H1 (cell line): ENCODE results near the gene ABCA2.

Source experiments
- CREB1 ChIP-seq: IDR thresholded peaks from 2 replicates; pipeline ENCODE4 v1.6.1; 2012; ENCODE audit warnings: inconsistent platforms
- EP300 ChIP-seq, 2 experiments: IDR thresholded peaks; 1 replicate in 1 of 2; 2 replicates in 1 of 2; pipeline ENCODE4 v1.6.1; 2011 to 2012; ENCODE audit warnings: low read depth in 2 of 2, low read length in 2 of 2, mild to moderate bottlenecking in 2 of 2, borderline replicate concordance in 1 of 2, inconsistent platforms in 1 of 2, moderate library complexity in 1 of 2
- POLR2A ChIP-seq, 2 experiments: IDR thresholded peaks; 1 replicate in 1 of 2; 2 replicates in 1 of 2; pipeline ENCODE4 v1.6.1; 2011; ENCODE audit warnings: low read depth in 2 of 2, low read length in 2 of 2, mild to moderate bottlenecking in 2 of 2; ENCODE audit errors: control extremely low read depth in 1 of 2
- POLR2AphosphoS5 ChIP-seq: IDR thresholded peaks from 2 replicates; pipeline ENCODE4 v1.6.1; 2011; ENCODE audit warnings: low read depth, low read length
- RAD21 ChIP-seq, 2 experiments: IDR thresholded peaks in 1 of 2; conservative IDR thresholded peaks in 1 of 2; 2 replicates each; pipeline ENCODE4 v1.6.1; 2011; ENCODE audit warnings: low read depth in 2 of 2, low read length in 2 of 2, improper control_type of control experiment in 1 of 2, inconsistent platforms in 1 of 2, mild to moderate bottlenecking in 1 of 2, moderate library complexity in 1 of 2
- TAF1 ChIP-seq: IDR thresholded peaks from 2 replicates; pipeline ENCODE4 v1.6.1; 2011; ENCODE audit warnings: mild to moderate bottlenecking, low read depth, low read length
- ZNF274 ChIP-seq: IDR thresholded peaks from 2 replicates; pipeline ENCODE4 v1.7.0; 2012; ENCODE audit warnings: low read length, borderline replicate concordance; ENCODE audit errors: extremely low read depth
- TF ChIP-seq, protein P1 (sequence below), 3 experiments: IDR thresholded peaks; 1 replicate in 2 of 3; 2 replicates in 1 of 3; pipeline versions ENCODE4 v1.5.1 to v1.6.1; 2011; ENCODE audit warnings: low read length in 3 of 3, mild to moderate bottlenecking in 3 of 3, inconsistent platforms in 2 of 3, low read depth in 1 of 3, moderate library complexity in 1 of 3; ENCODE audit not compliant: insufficient read depth in 1 of 3; ENCODE audit errors: control extremely low read depth in 1 of 3
- TF ChIP-seq, protein P2 (sequence below): fragments of 300-600 bp; sonication (generic); IDR thresholded peaks from 2 replicates; pipeline ENCODE4 v1.7.1; 2012; ENCODE audit warnings: low read length, moderate library complexity, mild to moderate bottlenecking, inconsistent platforms; ENCODE audit not compliant: insufficient replicate concordance
- TF ChIP-seq, protein P3 (sequence below): IDR thresholded peaks from 2 replicates; pipeline ENCODE4 v1.6.1; 2011; ENCODE audit warnings: low read depth, mild to moderate bottlenecking, low read length; ENCODE audit not compliant: insufficient read depth

DNA sequence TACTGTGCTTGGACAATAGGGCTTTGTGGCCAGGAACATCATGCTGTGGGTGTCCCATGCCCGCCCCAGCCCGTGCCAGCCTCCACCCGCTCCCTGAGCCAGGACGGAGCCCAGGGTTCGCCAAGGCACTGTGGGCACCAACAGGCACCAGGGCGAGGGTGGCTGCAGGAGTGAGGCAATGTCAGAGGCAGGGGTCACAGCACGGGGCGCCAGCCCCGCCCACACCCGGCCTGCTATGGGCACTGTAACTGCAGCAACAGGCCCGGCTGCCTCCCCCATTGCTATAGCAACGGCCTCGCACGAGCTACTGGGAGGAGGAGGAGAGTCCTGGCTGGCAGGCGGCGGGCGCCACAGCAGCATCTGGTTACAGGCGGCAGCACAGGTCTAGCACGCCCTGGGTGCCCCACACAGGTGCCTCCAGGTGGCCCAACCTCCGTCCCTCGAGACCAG is 2.5 kb downstream of the ABCA2 start:
- TF ChIP-seq, protein P1, sequence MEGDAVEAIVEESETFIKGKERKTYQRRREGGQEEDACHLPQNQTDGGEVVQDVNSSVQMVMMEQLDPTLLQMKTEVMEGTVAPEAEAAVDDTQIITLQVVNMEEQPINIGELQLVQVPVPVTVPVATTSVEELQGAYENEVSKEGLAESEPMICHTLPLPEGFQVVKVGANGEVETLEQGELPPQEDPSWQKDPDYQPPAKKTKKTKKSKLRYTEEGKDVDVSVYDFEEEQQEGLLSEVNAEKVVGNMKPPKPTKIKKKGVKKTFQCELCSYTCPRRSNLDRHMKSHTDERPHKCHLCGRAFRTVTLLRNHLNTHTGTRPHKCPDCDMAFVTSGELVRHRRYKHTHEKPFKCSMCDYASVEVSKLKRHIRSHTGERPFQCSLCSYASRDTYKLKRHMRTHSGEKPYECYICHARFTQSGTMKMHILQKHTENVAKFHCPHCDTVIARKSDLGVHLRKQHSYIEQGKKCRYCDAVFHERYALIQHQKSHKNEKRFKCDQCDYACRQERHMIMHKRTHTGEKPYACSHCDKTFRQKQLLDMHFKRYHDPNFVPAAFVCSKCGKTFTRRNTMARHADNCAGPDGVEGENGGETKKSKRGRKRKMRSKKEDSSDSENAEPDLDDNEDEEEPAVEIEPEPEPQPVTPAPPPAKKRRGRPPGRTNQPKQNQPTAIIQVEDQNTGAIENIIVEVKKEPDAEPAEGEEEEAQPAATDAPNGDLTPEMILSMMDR (IDR thresholded peaks at IDR 0.05; ENCODE audit: control extremely low read depth in 1 of 3, insufficient read depth in 1 of 3, low read depth in 1 of 3, low read length in 3 of 3) = no peak
- TF ChIP-seq CREB1 = no peak
- TF ChIP-seq, protein P2, sequence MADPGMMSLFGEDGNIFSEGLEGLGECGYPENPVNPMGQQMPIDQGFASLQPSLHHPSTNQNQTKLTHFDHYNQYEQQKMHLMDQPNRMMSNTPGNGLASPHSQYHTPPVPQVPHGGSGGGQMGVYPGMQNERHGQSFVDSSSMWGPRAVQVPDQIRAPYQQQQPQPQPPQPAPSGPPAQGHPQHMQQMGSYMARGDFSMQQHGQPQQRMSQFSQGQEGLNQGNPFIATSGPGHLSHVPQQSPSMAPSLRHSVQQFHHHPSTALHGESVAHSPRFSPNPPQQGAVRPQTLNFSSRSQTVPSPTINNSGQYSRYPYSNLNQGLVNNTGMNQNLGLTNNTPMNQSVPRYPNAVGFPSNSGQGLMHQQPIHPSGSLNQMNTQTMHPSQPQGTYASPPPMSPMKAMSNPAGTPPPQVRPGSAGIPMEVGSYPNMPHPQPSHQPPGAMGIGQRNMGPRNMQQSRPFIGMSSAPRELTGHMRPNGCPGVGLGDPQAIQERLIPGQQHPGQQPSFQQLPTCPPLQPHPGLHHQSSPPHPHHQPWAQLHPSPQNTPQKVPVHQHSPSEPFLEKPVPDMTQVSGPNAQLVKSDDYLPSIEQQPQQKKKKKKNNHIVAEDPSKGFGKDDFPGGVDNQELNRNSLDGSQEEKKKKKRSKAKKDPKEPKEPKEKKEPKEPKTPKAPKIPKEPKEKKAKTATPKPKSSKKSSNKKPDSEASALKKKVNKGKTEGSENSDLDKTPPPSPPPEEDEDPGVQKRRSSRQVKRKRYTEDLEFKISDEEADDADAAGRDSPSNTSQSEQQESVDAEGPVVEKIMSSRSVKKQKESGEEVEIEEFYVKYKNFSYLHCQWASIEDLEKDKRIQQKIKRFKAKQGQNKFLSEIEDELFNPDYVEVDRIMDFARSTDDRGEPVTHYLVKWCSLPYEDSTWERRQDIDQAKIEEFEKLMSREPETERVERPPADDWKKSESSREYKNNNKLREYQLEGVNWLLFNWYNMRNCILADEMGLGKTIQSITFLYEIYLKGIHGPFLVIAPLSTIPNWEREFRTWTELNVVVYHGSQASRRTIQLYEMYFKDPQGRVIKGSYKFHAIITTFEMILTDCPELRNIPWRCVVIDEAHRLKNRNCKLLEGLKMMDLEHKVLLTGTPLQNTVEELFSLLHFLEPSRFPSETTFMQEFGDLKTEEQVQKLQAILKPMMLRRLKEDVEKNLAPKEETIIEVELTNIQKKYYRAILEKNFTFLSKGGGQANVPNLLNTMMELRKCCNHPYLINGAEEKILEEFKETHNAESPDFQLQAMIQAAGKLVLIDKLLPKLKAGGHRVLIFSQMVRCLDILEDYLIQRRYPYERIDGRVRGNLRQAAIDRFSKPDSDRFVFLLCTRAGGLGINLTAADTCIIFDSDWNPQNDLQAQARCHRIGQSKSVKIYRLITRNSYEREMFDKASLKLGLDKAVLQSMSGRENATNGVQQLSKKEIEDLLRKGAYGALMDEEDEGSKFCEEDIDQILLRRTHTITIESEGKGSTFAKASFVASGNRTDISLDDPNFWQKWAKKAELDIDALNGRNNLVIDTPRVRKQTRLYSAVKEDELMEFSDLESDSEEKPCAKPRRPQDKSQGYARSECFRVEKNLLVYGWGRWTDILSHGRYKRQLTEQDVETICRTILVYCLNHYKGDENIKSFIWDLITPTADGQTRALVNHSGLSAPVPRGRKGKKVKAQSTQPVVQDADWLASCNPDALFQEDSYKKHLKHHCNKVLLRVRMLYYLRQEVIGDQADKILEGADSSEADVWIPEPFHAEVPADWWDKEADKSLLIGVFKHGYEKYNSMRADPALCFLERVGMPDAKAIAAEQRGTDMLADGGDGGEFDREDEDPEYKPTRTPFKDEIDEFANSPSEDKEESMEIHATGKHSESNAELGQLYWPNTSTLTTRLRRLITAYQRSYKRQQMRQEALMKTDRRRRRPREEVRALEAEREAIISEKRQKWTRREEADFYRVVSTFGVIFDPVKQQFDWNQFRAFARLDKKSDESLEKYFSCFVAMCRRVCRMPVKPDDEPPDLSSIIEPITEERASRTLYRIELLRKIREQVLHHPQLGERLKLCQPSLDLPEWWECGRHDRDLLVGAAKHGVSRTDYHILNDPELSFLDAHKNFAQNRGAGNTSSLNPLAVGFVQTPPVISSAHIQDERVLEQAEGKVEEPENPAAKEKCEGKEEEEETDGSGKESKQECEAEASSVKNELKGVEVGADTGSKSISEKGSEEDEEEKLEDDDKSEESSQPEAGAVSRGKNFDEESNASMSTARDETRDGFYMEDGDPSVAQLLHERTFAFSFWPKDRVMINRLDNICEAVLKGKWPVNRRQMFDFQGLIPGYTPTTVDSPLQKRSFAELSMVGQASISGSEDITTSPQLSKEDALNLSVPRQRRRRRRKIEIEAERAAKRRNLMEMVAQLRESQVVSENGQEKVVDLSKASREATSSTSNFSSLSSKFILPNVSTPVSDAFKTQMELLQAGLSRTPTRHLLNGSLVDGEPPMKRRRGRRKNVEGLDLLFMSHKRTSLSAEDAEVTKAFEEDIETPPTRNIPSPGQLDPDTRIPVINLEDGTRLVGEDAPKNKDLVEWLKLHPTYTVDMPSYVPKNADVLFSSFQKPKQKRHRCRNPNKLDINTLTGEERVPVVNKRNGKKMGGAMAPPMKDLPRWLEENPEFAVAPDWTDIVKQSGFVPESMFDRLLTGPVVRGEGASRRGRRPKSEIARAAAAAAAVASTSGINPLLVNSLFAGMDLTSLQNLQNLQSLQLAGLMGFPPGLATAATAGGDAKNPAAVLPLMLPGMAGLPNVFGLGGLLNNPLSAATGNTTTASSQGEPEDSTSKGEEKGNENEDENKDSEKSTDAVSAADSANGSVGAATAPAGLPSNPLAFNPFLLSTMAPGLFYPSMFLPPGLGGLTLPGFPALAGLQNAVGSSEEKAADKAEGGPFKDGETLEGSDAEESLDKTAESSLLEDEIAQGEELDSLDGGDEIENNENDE = no peak
- TF ChIP-seq RAD21 (IDR thresholded peaks at IDR 0.05 in 1 of 2, conservative IDR thresholded peaks at IDR 0.05 in 1 of 2; ENCODE audit: low read depth in 2 of 2, low read length in 2 of 2) = no peak
- TF ChIP-seq, protein P3, sequence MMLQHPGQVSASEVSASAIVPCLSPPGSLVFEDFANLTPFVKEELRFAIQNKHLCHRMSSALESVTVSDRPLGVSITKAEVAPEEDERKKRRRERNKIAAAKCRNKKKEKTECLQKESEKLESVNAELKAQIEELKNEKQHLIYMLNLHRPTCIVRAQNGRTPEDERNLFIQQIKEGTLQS = no peak
- TF ChIP-seq POLR2A (IDR thresholded peaks at IDR 0.05; ENCODE audit: control extremely low read depth in 1 of 2, low read depth in 2 of 2, low read length in 2 of 2) = no peak
- TF ChIP-seq POLR2AphosphoS5 = no peak
- no peak for TF ChIP-seq EP300 (IDR thresholded peaks at IDR 0.05; ENCODE audit: borderline replicate concordance in 1 of 2, low read depth in 2 of 2, low read length in 2 of 2)
- TF ChIP-seq ZNF274 = no peak
- TF ChIP-seq TAF1 = no peak
